Measurements from ENCODE around the gene ADCY10.

GRCh38 chr1:167781558-167781957 is 132.4 kb downstream of the ADCY10 start:
- TF ChIP-seq GATA2 (IDR thresholded peaks at IDR 0.05; ENCODE audit: low read depth, low read length) (no peak), GATA3 (IDR thresholded peaks at IDR 0.05; ENCODE audit: low read depth, low read length) (no peak)
